GM12864 (cell line): ENCODE data around the gene MBD3.
"Not testable (repeated sequence)": the region's sequence is repeated elsewhere in the genome, so short reads cannot be mapped to it uniquely, and the experiment has no call there.

Experiments used
- DNase-seq: peaks from one replicate; pipeline ENCODE4 v3.0.0-alpha.2; 2011; ENCODE audit warnings: low read depth
- H3K4me3 ChIP-seq: 2 replicates; pipeline ENCODE4 v1.5.1; 2011; ENCODE audit warnings: mild to moderate bottlenecking, low read depth, low read length, control low read depth
- TF ChIP-seq, protein P1 (sequence below): IDR thresholded peaks from 2 replicates; pipeline ENCODE4 v1.5.1; 2011; ENCODE audit warnings: low read depth, mild to moderate bottlenecking, moderate library complexity, low read length, control low read depth, inconsistent platforms; ENCODE audit errors: missing control alignments

MBD3 gene, protein sequence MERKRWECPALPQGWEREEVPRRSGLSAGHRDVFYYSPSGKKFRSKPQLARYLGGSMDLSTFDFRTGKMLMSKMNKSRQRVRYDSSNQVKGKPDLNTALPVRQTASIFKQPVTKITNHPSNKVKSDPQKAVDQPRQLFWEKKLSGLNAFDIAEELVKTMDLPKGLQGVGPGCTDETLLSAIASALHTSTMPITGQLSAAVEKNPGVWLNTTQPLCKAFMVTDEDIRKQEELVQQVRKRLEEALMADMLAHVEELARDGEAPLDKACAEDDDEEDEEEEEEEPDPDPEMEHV

DNA sequence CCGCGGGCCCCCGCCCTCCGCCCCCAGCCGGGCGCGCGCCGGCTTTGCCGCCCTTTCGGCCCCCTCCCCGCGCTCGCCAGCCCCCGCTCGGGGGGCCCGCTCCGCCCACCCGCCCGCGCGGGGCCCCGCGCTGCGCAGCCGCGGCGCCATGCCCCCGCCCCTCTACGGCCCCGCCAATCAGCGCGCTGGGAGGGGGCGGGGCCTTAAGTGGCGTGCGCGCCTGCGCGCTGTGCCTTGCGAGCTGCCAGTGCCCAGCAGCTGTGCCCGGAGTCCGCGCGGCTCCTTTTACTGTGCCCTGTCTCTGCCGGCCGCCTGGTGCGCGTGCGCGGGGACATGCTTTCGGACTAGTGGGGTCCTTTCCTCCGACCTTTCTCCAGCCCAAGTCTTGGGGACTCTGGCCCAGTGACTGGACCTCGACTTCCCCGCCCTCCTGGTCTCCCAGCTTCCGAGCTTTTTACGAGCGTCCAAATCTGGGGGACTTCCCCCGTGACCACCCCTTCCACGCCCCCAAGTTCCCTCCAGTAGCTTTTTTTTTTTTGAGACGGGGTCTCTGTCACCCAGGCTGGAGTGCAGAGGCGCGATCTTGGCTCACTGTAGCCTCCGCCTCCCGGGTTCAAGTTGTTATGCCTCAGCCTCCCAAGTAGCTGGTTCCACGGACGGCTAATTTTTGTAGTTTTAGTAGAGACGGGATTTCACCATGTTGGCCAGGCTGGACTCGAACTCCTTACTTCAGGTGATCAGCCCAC, at the start of gene MBD3:
Gene MBD3 (minus strand): TSS at position 111 of the 746 bp plus-strand sequence. CDS start 234 bp downstream, outside the sequence.
- H3K4me3 ChIP-seq = peak within 1 kb of the TSS; percentile 85
- peak; percentile 68 for DNase-seq
- TF ChIP-seq, protein P1, sequence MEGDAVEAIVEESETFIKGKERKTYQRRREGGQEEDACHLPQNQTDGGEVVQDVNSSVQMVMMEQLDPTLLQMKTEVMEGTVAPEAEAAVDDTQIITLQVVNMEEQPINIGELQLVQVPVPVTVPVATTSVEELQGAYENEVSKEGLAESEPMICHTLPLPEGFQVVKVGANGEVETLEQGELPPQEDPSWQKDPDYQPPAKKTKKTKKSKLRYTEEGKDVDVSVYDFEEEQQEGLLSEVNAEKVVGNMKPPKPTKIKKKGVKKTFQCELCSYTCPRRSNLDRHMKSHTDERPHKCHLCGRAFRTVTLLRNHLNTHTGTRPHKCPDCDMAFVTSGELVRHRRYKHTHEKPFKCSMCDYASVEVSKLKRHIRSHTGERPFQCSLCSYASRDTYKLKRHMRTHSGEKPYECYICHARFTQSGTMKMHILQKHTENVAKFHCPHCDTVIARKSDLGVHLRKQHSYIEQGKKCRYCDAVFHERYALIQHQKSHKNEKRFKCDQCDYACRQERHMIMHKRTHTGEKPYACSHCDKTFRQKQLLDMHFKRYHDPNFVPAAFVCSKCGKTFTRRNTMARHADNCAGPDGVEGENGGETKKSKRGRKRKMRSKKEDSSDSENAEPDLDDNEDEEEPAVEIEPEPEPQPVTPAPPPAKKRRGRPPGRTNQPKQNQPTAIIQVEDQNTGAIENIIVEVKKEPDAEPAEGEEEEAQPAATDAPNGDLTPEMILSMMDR = no peak

DNA sequence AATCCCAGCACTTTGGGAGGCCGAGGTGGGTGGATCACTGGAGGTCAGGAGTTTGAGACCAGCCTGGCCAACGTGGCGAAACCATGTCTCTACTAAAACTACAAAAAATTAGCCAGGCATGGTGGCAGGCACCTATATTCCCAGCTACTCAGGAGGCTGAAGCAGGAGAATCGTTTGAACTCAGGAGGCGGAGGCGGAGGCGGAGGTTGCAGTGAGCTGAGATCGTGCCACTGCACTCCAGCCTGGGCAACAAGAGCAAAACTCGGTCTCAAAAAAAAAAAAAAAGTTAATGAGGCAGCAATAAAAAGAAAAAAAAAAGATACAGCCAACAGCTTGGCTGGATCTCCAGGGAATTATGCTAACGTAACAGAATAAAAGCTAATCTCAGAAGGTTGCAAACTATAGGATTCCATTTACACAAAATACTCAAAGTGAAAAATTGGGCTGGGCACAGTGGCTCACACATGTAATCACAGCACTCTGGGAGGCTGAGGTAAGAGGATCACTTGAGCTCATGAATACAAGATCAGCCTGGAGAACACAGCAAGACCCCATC, 48.3 kb upstream of the MBD3 start:
- DNase-seq, H3K4me3 ChIP-seq: not testable (repeated sequence)

DNA sequence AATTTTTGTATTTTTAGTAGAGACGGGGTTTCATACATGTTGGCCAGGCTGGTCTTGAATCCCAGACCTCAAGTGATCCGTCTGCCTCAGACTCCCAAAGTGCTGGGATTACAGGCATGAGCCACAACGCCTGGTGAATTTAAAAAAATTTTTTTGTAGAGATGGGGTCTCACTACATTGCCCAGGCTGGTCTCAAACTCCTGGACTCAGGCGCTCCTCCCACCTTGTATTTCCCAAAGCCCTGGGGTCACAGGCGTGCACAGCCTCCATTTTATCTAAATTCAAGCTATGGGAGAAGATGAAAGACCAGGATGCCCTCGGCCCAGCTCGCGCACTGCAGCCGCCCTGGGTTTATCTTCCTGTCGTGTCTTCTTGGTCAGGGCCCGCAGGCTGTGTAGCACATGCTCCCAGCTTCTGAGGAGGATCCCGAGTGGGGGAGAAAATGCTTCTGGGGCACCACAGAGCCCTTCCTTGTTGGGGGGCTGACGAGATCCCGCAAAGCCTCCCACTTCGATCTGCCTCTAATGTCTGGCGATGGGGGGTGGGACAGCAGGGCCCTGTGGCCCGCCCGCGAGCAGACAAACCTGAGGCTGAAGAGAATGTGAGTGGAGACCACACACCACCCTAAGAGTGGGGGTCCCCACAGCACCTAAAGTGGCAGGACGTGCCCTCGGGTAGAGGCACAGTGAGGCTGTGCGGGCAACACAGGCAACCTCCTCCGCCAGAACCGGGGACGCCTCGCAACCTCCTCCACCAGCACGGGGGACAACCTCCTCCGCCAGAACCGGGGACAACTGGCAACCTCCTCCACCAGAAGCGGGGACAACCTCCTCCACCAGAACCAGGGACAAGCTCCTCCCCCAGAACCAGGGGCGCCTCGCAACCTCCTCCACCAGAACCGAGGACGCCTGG, 43.9 kb upstream of the MBD3 start:
- TF ChIP-seq, protein P1 = no peak
- no peak for DNase-seq

DNA sequence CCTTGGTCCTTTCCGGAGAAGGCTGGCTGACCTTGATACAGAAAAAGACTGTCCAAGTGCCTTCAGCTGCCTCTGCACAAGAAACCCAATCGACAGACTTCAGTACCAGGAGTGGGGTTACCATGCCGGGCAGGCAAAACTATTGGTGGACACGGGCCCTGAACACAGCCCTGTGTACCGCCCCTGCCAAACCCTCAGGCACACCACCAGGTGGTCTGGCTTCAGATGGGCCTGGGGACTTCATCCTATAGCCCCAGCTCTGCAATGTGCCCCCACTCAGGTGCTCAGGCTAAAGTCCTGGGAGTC, 42.2 kb upstream of the MBD3 start:
- TF ChIP-seq, protein P1 = no peak
- no peak overlapping the region for H3K4me3 ChIP-seq
- DNase-seq = no peak

More for the DNA sequence above, 43.9 kb upstream of the MBD3 start:
- H3K4me3 ChIP-seq = no peak overlapping the region

DNA sequence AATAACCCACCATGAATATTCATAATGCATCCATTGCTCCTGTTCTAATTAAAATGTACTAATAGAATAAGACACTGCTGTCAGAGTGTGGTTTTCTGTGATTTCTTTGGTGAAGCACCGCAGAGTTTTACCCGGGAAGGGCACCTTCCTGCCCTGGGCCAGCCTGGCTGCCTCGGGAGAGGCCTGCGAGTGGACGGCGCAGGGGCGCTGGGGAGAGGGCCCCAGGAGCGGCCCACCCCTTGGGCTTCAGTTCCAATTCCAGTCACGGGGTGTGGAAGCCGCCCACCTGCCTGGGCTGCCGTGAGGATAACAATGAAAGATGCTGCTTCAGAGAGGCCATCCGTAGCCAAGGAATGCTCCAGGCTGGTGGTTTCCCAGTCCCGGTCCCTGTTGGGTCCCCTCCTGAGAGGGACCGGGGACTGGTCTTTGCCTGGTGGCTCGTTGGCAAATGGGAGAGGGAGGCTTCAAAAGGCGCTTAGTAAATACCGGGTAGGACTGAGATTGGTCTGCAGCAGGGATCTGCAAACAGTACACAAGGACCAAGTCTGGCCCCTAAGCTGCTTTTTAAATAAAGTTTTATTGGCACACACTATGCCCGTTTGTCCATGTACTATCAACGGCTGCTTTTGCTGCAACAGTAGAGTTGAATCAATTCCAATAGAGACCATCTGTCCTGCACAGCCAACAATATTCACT, 41.7 kb upstream of the MBD3 start:
- TF ChIP-seq, protein P1 = no peak
- H3K4me3 ChIP-seq = no peak overlapping the region
- no peak for DNase-seq

DNA sequence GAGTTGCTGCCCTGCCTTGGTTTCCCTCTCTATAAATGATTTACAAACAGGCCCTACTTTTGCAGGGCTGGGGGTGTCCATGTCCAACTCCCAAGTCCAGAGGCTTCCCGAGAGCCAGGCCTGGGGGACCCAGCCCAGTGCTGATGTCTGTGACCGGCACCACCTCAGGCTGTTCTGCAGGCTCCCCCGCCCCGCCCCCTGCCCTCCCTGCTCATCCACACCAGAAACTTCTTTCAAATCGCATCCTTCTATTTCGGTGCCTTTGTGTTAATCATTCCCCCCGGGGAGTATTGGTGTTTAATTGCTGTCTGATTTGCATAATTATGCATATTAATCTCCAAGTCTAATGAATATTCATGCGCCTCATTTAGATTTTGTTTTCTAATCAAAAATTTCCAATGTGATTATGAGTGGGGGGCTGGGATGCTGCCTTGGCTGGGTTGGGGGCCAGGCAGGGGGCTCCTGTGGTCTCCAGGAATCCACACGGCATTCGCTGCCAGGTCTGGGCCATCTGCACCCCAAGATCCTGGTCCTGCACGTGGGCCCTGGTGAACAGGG, 40.7 kb upstream of the MBD3 start:
- no peak overlapping the region for H3K4me3 ChIP-seq
- TF ChIP-seq, protein P1 = no peak
- no peak for DNase-seq
